Measurements from ENCODE around the gene EFCAB8.
A peak's percentile ranks its signal among the peaks of the same experiment; 100 is the strongest.
"Not testable (repeated sequence)": the region's sequence is repeated elsewhere in the genome, so short reads cannot be mapped to it uniquely, and the experiment has no call there.

The EFCAB8 gene

DNA sequence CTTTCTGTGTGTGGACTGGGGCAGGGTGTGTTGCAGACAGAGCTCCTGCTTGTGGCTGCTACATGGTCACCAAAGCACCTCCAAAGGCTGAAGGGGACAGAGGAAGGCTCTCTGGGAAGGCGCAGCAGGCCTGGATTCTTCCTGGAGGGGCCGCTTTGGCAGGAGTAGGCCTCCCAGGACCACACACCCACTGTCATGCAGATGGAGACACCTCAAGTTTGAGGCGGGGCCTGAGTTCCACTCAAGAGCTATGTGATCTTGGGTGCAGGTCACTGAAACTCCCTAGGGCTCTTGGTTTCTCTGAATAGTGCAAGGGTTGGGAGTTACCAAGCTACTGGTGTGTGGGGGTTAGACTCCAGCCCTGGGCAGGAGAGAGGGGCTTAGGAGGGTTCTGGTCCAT, 27.9 kb downstream of the EFCAB8 start:
- no peak for DNase-seq (ENCODE audit: low read depth in 3 of 3)

DNA sequence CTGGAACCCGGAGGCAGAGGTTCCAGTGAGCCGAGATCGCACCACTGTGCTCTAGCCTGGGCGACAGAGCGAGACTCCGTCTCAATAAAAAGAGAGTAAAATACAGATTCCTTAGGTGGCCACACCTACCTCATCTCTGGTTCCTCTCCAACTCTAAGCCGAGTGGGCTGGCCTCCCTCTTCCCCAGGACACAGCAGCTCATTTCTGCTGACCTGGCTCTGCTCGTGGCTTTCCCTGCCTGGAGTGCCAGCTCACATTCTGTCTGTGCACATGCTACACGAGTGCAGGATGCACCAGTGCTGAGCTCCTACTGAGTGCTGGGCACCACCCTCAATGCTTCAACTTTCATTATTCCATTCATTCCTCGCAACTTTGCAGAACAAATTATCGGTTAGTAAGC, 28.8 kb downstream of the EFCAB8 start:
- no peak for DNase-seq (ENCODE audit: low read depth in 3 of 3)

GRCh38 chr20:32888636-32889035, 29.9 kb downstream of the EFCAB8 start:
- DNase-seq (ENCODE audit: low read depth in 3 of 3), result no peak

GRCh38 chr20:32889281-32889680, 30.6 kb downstream of the EFCAB8 start:
- DNase-seq (ENCODE audit: low read depth in 3 of 3), result no peak

DNA sequence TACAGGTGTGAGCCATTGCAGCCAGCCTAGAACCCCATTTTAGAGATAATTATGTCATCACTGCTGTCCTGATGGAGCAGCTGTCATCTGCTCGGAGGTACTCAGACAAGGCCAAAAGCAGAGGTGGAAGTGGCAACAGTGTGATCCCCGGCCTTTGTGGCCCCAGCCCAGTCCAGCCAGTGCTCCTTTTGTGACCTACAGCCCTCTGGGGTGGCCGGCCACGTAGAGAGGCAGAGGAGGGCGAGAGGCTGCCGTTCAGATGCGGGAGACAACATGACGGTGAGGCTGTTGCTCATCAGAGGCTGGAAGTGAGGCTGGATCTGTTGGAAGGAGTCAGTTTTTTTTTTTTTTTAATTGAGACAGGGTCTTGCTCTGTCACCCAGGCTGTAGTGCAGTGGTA, 32.8 kb downstream of the EFCAB8 start:
- no peak for DNase-seq (ENCODE audit: low read depth in 3 of 3)

DNA sequence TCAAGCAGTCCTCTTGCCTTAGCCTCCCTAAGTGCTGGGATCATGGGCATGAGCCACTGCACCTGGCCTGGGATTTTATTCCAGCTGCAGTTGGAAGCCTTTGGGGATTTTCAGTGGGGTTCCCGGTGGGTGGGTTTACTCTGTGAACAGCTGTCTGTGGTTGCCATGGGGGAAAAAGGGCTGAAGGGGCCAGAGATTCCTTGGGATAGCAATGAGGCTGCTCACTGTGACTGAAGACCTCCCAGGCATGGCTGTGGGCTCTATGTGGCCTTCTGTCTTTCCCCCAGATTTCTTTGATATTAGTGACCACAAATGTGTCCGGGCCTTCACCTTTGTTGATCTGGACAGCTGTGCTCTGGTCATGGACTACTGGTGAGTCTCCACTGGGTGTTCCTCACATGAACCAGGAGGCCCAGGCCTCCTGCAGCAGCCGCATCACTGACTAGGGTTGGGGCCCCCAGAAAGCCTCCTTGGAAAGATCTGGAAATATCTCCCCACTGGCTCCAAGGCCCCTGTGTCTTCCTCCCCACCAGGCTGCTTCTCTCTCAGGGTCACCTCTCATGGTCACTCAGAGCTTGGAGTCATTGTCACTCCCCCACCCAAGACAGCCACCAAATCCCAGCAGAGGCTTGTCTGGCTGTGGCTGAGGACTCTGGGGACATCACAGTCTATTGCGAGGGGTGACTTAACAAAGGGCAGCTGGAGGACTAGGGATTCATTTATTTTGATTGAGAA, 33.4 kb downstream of the EFCAB8 start:
- no peak for DNase-seq (ENCODE audit: low read depth in 3 of 3)

GRCh38 chr20:32893263-32894025, 34.7 kb downstream of the EFCAB8 start:
- DNase-seq (ENCODE audit: low read depth in 3 of 3), result no peak

- no peak for DNase-seq (ENCODE audit: low read depth in 3 of 3)
Observed at GRCh38 chr20:32894026-32894483, 35.3 kb downstream of the EFCAB8 start.

GRCh38 chr20:32894711-32895355, 36.1 kb downstream of the EFCAB8 start:
- DNase-seq (ENCODE audit: low read depth in 3 of 3), result no peak

DNA sequence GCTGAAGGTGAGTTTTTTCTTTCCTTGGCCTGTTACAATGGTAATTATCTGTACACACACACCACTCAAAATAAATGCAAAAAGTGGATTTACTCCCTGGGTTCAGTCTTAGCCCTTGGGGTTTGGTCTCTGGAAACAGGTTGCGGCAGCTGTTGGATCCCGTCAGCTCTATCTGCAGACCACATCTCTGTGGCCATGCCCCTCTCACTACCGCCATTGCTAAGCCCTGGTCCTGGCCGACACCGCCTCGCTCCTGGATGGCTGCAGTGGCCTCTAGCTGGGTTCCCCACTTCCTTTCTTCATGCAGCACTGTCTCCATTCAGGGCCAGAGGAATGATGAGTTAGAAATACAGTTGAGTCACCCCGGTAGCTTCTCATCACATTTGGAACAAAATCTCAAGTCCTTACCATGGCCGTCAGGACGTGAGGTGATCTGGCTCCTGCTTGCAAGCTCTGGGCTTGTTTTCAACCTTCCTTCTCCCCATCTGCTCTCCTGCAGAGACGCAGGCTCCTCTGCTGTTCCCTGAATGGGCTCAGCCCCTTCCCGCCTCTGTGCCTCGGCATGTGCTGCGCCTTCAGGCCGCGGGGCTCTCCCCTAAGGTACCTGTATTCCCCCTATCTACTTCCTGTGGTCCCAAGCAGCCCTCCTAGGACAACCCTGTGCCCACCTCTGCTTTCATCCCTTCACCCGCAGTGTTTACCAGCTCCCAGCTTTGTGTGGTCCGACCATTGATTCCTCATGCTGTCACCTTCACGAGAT, 38.0 kb downstream of the EFCAB8 start:
- no peak for DNase-seq (ENCODE audit: low read depth in 3 of 3)

DNA sequence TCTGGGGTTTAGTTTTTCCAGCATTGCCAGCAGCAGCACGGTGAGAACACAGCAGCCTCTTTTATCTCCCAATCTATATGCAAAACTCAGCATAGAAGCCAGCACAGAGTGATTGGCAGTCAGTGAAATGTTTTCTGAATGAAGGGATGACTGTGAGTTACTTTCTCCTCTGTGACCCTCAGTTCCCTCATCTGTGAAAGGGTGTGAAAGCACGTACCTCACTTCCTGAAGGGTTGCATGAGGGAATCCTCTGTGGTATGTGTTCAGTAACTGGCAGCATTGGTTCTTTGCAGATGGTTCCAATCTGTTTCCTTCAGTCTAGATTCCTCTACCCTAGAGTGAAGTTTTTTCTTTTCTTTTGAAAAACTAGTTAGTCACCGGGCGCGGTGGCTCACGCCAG, 40.0 kb downstream of the EFCAB8 start:
- DNase-seq (ENCODE audit: low read depth in 3 of 3), result no peak

- DNase-seq (ENCODE audit: low read depth in 3 of 3), result peak; percentile 44 to 63 (median 46)
Observed at GRCh38 chr20:32902456-32903420, 44.0 kb downstream of the EFCAB8 start.

GRCh38 chr20:32903666-32904175, 45.0 kb downstream of the EFCAB8 start:
- no peak for DNase-seq (ENCODE audit: low read depth in 3 of 3)

GRCh38 chr20:32904678-32905077, 46.0 kb downstream of the EFCAB8 start:
- not testable (repeated sequence) for DNase-seq (ENCODE audit: low read depth in 3 of 3)

DNA sequence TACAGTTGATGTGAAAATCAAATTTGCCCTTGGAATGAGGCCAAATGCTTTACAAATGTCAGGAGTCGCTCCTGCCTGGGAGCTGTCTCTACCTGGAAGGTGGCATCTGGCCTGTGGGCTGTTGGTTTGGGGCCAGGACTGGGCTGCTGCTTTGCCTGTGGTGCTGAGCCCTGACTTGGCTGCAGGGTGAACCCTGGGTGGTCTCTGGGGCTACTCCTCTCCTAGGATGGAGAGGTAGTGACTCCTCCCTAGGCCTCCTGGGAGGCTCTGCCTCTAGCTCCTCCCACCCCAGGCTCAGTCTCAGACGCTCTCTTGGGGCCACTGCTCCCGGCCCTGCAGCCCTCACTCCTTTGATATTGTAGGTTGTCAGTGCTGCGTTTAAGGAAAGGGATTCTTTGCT, 47.5 kb downstream of the EFCAB8 start:
- DNase-seq (ENCODE audit: low read depth in 3 of 3), result no peak

DNA sequence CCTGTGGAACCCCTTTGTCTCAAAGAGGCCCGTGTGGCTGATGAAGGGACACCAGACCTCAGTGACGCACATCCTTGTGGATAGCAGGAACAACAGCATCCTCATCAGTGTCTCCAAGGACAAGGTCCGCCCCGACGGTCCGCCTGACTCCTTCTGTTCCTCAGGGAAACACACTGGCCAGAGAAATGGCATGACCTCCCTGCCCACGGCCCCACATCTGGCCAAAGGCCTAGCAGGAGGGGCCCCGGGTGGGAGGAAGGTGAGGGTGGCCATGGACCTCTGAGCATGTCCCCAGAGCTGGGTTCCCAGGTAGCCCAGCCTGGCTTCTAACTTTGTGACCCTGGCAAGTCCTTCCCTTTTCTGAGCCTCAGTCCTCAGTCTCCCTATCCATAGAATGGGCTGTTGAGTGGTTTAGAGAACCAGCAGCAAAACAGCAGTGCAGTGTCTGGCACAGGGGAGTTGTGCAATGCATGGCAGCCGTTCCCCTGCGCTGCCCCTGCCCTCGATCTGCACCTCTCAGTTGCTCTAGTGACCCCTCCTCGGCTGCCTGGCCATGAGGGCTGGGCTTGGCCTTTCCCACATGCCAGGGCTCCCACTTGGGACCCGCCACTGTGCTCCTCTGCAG, 48.3 kb downstream of the EFCAB8 start:
- DNase-seq (ENCODE audit: low read depth in 3 of 3), result no peak

DNA sequence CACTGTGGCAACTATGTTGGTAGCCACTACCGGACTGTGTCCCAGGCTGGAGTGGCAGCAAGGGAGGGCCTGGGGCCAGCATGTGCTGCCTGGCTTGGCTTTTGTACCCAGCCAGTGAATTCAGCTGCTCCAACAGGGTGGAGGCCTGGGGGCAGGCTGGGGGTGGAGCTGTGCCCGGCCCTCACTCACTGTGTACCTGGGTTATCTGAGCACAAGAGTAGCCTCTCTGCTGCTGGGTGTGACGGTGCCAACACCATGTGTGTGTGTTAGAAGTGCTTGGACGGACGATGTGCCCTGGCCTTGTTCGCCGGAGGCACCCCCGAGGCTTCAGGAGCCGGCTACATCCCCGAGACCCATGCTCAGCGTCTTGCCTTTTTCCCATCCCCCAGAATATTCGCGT, 49.2 kb downstream of the EFCAB8 start:
- no peak for DNase-seq (ENCODE audit: low read depth in 3 of 3)

- DNase-seq (ENCODE audit: low read depth in 3 of 3), result no peak
Observed at GRCh38 chr20:32908334-32909292, 49.9 kb downstream of the EFCAB8 start.

DNA sequence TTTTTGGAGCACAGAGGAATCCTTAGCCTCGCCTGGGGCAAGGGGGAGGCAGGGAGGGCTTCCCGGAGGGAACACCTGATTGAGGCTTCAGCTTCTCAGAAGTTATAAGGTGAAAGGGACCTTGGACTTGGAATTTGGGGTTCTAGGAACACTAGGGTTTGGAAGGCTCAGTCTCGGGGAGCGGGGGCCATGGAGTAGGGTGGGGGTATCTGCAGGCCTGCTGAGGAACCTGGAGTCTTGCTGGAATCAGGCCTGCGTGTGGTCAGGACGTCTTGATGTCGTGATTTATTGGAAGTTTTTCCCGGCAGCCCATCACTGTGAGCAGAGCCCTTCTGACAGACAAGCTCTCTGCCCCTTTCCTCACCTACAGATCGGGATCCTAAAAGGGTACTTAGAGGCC, 50.7 kb downstream of the EFCAB8 start:
- no peak for DNase-seq (ENCODE audit: low read depth in 3 of 3)
